HUES48 (cell line): ENCODE measurements around the gene MED8.

Experiments used
- H3K27ac ChIP-seq: one replicate; pipeline ENCODE4 v1.7.0; 2013; ENCODE audit warnings: low read depth, low read length, inconsistent platforms
- H3K27me3 ChIP-seq: 2 replicates; pipeline ENCODE4 v1.6.1; 2013; ENCODE audit warnings: mild to moderate bottlenecking, low read length; ENCODE audit not compliant: control insufficient read depth, insufficient read depth
- H3K36me3 ChIP-seq: 2 replicates; pipeline ENCODE4 v1.6.1; 2013; ENCODE audit warnings: low read length; ENCODE audit not compliant: control insufficient read depth, insufficient read depth
- H3K4me1 ChIP-seq: 2 replicates; pipeline ENCODE4 v1.6.1; 2013; ENCODE audit warnings: mild to moderate bottlenecking, low read length; ENCODE audit not compliant: control insufficient read depth, insufficient read depth
- H3K4me3 ChIP-seq: 2 replicates; pipeline ENCODE4 v1.5.1; 2013; ENCODE audit warnings: mild to moderate bottlenecking, low read depth, low read length
- H3K9ac ChIP-seq: 2 replicates; pipeline ENCODE4 v1.6.1; 2013; ENCODE audit warnings: mild to moderate bottlenecking, low read depth, low read length, moderate library complexity
- H3K9me3 ChIP-seq: 2 replicates; pipeline ENCODE4 v1.6.1; 2013; ENCODE audit warnings: low read length; ENCODE audit not compliant: control insufficient read depth, insufficient read depth

The MED8 gene

DNA sequence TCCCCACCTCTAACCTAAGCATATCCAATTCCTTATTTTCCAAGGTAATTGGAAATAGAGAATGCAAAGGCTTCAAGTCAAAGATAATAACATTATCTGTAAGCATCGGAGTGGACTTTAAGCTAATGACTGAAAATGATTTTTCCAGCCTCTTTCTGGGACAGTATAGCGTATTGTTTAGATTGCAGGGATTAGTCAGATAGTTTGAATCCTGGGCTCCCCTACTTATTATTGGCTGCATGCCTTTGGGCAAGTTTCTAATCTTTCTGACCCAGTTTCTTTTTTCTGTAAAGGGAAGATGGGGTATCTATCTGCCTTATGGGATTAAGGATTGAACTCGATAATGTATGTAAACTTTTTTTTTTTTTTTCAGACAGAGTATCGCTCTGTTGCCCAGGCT is 32.3 kb downstream of the MED8 start:
- no peak overlapping the region for H3K4me3 ChIP-seq
- H3K27ac ChIP-seq, result no peak overlapping the region
- no peaks in the 10 kb centered on the region for H3K27me3 ChIP-seq
- no peak overlapping the region for H3K9ac ChIP-seq
- H3K36me3 ChIP-seq, result peaks cover 29% of the 10 kb centered on the region
- H3K4me1 ChIP-seq, result peaks cover 15% of the 10 kb centered on the region
- H3K9me3 ChIP-seq, result no peaks in the 10 kb centered on the region

GRCh38 chr1:43354936-43355335 is 34.7 kb downstream of the MED8 start:
- H3K4me1 ChIP-seq, result peaks cover 9% of the 10 kb centered on the region
- H3K9ac ChIP-seq, result no peak overlapping the region
- no peak overlapping the region for H3K27ac ChIP-seq
- no peaks in the 10 kb centered on the region for H3K9me3 ChIP-seq
- H3K36me3 ChIP-seq, result peaks cover 6% of the 10 kb centered on the region
- no peak overlapping the region for H3K4me3 ChIP-seq
- no peaks in the 10 kb centered on the region for H3K27me3 ChIP-seq

GRCh38 chr1:43354471-43354870 is 35.1 kb downstream of the MED8 start:
- H3K4me3 ChIP-seq, result no peak overlapping the region
- H3K9ac ChIP-seq, result no peak overlapping the region
- H3K4me1 ChIP-seq, result peaks cover 10% of the 10 kb centered on the region
- no peak overlapping the region for H3K27ac ChIP-seq
- H3K27me3 ChIP-seq, result no peaks in the 10 kb centered on the region
- H3K9me3 ChIP-seq, result no peaks in the 10 kb centered on the region
- H3K36me3 ChIP-seq, result peaks cover 1% of the 10 kb centered on the region; the same call in 1 of the 2 replicates

GRCh38 chr1:43352881-43353280 is 36.7 kb downstream of the MED8 start:
- Histone ChIP-seq H3K27me3 (peaks cover 3% of the 10 kb centered on the region), H3K27ac (no peak overlapping the region), H3K4me1 (peaks cover 17% of the 10 kb centered on the region), H3K4me3 (no peak overlapping the region), H3K9ac (no peak overlapping the region), H3K9me3 (no peaks in the 10 kb centered on the region), H3K36me3 (no peaks in the 10 kb centered on the region)

DNA sequence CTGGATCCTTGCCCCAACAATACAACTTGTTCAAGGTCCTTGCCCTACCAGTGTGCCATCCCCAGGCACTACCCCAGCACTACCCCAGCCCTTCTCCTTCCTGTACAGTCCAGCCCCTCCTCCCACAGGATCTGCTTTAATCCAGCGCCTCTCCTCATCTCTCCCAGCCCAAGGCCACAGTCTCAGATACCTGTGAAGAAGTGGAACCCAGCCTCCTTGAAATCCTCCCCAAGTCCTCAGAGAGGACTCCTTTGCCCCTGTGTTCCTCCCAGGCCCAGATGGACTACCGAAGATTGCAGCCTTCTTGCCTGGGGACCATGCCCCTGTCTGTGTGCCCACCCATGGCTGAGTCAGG is 37.3 kb downstream of the MED8 start:
- no peaks in the 10 kb centered on the region for H3K9me3 ChIP-seq
- no peak overlapping the region for H3K27ac ChIP-seq
- H3K9ac ChIP-seq, result no peak overlapping the region
- peaks cover 19% of the 10 kb centered on the region for H3K4me1 ChIP-seq
- no peak overlapping the region for H3K4me3 ChIP-seq
- peaks cover 9% of the 10 kb centered on the region for H3K27me3 ChIP-seq
- H3K36me3 ChIP-seq, result no peaks in the 10 kb centered on the region

DNA sequence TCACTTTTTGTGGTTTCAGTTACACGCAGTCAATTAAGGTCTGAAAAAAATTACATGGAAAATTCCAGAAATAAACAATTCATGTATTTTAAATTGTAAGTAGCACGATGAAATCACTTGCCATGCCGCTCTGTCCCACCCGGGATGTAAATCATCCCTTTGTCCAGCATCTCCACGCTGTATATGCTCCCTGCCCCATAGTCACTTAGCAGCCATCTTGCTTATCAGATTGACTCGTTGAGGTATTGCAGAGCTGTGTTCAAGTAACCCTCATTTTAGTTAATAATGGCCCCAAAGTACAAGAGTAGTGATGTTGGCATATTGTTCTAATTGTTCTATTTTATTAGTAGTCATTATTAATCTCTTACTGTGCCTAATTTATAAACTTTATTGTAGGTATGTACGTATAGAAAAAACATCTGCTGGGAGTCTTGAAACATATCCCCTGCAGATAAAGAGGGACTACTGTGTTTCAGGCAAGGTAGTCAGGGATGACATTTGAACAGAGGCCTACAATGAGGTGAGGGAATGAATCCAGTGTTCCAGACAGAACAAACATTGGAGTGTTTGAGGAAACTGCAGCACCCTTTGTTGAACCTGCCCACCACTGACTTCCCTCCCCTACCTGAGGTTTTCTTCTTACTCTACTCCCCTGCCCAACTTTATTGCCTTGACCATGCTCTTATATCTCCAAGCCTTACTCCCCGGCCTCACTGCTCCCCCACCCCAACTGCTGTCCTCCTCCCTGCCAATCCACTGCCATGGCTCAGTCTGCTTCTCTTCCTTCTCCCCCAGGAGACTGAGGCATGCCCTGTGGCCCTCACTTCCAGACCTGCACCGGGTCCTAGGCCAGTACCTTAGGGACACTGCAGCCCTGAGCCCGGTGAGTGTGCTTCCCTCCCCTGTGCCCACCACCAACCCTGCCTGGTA is 37.9 kb downstream of the MED8 start:
- H3K27me3 ChIP-seq, result peaks cover 12% of the 10 kb centered on the region
- H3K36me3 ChIP-seq, result no peaks in the 10 kb centered on the region
- no peak overlapping the region for H3K4me3 ChIP-seq
- no peak overlapping the region for H3K9ac ChIP-seq
- H3K9me3 ChIP-seq, result no peaks in the 10 kb centered on the region
- H3K4me1 ChIP-seq, result peaks cover 19% of the 10 kb centered on the region
- no peak overlapping the region for H3K27ac ChIP-seq

DNA sequence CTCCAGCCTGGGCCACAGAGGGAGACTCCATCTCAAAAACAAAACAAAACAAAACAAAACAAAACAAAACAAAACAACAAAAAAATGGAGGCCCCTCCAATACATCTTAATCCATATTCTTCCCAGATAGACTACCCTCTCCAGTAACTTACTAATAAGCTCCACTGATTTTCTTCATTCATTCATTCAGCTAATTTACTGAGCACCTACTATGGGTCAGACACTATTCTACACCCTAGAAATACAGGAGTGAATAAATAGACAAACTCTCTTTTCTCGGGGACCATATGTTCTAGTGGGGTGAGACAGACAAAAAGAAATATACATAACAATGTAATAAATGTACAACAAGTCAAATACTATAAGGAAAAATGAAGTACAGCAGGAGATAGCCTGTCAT is 38.6 kb downstream of the MED8 start:
- Histone ChIP-seq H3K9ac (no peak overlapping the region), H3K9me3 (no peaks in the 10 kb centered on the region), H3K27me3 (peaks cover 12% of the 10 kb centered on the region), H3K4me1 (peaks cover 24% of the 10 kb centered on the region), H3K27ac (no peak overlapping the region), H3K36me3 (no peaks in the 10 kb centered on the region), H3K4me3 (no peak overlapping the region)

DNA sequence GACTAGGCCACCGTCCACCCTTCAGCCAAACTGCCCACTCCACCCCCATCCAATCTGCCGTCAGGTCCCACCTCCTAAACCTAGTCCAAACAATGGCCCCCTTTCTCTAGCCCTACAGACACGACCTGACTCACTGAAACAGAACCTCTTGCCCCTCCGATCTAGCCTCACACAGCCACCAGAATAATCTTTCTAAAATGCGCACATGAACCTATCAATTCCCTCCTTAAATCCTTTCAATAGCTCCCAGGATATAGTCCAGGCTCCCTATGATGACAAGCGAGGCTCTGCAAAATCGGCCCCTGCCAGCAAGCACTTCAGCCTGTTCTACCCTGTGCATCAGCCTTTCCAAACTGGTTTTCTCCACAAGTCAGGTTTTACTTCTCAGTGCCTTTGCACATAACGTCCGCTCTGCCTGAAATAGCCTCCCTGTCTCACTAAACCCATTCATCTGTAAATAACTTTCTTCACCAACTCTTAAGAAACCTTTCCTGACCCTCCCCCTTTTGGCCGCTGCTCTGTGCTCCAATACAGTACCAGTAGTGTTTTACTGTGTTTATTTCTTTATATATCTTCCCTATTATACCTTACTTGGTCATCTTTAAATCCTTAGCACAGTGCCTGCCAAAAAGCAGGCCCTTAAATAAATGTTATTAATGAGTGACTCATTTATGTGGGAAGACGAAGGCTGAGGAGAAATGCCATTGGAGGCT is 39.9 kb downstream of the MED8 start:
- peaks cover 12% of the 10 kb centered on the region for H3K27me3 ChIP-seq
- peak overlapping the region; percentile 69 for H3K4me3 ChIP-seq
- peak overlapping the region; percentile 99 for H3K27ac ChIP-seq
- H3K9me3 ChIP-seq, result no peaks in the 10 kb centered on the region
- H3K4me1 ChIP-seq, result peaks cover 24% of the 10 kb centered on the region
- peak overlapping the region; percentile 84 for H3K9ac ChIP-seq
- no peaks in the 10 kb centered on the region for H3K36me3 ChIP-seq

DNA sequence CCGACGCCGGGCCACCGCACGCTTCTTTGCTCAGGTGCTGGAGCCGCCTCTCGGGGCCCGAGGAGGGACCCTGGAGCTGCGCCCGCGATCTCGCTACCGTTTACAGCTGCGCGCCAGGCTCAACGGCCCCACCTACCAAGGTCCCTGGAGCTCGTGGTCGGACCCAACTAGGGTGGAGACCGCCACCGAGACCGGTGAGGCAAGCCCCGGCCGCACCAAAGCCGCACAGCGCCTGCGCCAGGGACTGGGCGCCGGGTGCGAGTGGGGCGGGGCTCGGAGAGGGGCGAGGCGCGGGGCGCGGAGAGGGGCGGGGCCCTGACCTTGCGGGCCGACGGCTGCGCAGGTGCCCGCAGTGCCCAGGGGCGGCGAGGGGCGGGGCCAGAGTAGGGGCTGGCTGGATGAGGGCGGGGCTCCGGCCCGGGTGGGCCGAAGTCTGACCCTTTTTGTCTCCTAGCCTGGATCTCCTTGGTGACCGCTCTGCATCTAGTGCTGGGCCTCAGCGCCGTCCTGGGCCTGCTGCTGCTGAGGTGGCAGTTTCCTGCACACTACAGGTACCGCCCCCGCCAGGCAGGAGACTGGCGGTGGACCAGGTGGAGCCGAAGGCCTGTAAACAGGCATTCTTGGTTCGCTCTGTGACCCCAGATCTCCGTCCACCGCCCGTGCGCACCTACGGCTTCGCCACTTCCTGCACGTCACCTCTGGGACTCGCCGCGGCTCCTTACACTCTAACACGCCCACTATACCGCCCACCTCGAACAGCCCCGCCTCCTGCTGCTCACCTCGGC is 40.6 kb downstream of the MED8 start:
- peak overlapping the region; percentile 69 for H3K4me3 ChIP-seq
- no peaks in the 10 kb centered on the region for H3K36me3 ChIP-seq
- H3K4me1 ChIP-seq, result peaks cover 24% of the 10 kb centered on the region
- H3K9ac ChIP-seq, result peak overlapping the region; percentile 84
- H3K9me3 ChIP-seq, result no peaks in the 10 kb centered on the region
- H3K27me3 ChIP-seq, result peaks cover 12% of the 10 kb centered on the region
- H3K27ac ChIP-seq, result peak overlapping the region; percentile 99

DNA sequence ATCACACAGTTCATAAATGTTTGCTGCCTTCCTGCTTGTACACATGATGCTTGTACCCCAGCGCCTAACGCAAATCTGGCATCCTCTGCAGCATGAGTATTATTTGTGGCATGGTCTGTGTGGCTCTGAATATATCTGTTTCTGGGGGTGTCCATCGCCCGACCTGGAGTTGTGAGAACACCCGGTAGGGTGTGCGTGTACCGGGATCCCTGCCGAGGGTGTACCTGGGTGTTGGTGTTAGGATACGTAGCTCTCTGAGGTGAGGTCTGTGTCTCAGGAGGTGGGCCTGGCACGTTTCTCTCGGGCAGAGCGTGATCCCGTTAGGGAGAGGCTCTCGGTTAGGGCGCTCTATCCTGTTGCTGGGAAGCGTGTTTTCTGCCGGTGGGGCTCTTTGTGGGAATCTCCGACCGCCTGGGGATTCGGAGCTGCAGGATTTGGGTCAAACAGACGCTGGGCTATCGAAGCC is 41.2 kb downstream of the MED8 start:
- no peaks in the 10 kb centered on the region for H3K9me3 ChIP-seq
- no peaks in the 10 kb centered on the region for H3K36me3 ChIP-seq
- peaks cover 12% of the 10 kb centered on the region for H3K27me3 ChIP-seq
- H3K4me1 ChIP-seq, result peaks cover 24% of the 10 kb centered on the region
- H3K4me3 ChIP-seq, result peak overlapping the region; percentile 69
- H3K27ac ChIP-seq, result peak overlapping the region; percentile 99
- peak overlapping the region; percentile 70 for H3K9ac ChIP-seq
